ENCODE data around the gene DDTL.
"Not testable (repeated sequence)": the region's sequence is repeated elsewhere in the genome, so short reads cannot be mapped to it uniquely, and the experiment has no call there.

DNA sequence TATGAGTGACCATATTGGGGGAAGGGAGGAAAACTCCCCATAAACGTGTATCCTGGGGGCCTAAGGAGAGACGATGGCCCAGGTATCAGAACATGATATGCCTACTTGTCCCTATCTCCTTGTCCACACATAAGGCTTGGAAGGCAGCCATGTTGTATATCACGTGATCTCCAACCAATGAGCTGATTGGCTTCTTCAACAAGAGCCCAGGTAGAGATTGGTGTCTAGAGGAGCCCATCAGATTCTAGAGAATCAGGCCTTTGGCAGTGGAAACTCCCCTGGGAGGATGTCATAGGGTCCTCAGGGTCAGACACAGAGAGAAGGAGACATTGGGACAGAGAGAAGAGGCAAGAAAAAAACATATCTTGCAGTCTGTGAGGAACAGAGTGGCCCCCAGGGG is 19.3 kb upstream of the DDTL start:
- not testable (repeated sequence) for TF ChIP-seq POLR2A, CTCF (IDR thresholded peaks at IDR 0.05)

All from testis (tissue), 2 donors.